Loucy (cell line): Measurements from ENCODE around the gene MAJIN.

ENCODE experiments used
- EZH2phosphoT487 ChIP-seq: fragments of 200-600 bp; IDR thresholded peaks from 2 replicates; pipeline ENCODE4 v1.6.1; 2018; ENCODE audit warnings: antibody characterized with exemption, mild to moderate bottlenecking, moderate library complexity, borderline replicate concordance
- TF ChIP-seq, protein P1 (sequence below): fragments of 200-600 bp; sonication (generic); conservative IDR thresholded peaks from 2 replicates; pipeline ENCODE4 v1.5.1; 2014; ENCODE audit warnings: mild to moderate bottlenecking, antibody characterized with exemption, low read length

DNA sequence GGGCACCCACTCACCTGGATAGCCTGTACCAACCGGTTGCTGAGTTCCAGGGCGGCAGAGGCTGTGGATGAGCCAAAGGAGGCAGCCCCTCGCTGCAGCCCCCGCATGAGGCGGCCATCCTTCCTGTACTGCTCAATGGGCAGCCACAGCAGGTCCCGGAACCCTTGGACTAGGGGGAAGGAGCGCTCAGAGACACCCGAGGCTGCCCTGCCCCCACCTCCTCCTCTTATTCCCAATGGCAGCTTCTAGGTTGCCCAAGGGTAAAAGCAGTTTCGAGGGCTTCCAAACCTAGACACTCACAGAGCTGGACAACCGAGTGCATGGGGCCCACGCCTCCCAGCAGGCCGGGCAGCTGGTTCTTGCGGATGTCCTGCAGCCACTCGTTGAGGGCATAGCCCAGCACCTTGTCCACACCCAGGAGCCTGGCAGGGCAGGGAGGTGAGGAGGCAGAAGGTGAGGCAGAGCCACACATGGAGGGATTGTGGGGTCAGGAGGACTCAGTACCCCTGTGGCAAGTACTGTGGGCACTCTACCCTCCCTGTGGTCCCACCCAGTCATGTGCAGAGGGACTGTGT is 75.4 kb downstream of the MAJIN start:
- TF ChIP-seq, protein P1, sequence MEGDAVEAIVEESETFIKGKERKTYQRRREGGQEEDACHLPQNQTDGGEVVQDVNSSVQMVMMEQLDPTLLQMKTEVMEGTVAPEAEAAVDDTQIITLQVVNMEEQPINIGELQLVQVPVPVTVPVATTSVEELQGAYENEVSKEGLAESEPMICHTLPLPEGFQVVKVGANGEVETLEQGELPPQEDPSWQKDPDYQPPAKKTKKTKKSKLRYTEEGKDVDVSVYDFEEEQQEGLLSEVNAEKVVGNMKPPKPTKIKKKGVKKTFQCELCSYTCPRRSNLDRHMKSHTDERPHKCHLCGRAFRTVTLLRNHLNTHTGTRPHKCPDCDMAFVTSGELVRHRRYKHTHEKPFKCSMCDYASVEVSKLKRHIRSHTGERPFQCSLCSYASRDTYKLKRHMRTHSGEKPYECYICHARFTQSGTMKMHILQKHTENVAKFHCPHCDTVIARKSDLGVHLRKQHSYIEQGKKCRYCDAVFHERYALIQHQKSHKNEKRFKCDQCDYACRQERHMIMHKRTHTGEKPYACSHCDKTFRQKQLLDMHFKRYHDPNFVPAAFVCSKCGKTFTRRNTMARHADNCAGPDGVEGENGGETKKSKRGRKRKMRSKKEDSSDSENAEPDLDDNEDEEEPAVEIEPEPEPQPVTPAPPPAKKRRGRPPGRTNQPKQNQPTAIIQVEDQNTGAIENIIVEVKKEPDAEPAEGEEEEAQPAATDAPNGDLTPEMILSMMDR = no peak
- no peak for TF ChIP-seq EZH2phosphoT487
